T-helper 17 cell (primary cell): ENCODE measurements around the gene DOCK4. TPM values are rescaled to one million over a fixed set of nuclear protein-coding genes. Genes with fewer than 3 reads are reported as not detected.

ENCODE experiments used
- ATAC-seq: fragments of 150-1000 bp; cut with Tn5 transposase; 2 replicates; pipeline ENCODE4 v1.10.0; 2021; ENCODE audit warnings: mild to moderate bottlenecking, moderate library complexity
- DNase-seq, 3 donors: peaks; one replicate each; pipeline versions ENCODE4 v3.0.0 to v3.0.0-alpha.2; 2020 to 2021
- H3K9me3 ChIP-seq: one replicate; pipeline ENCODE4 v1.7.0; 2013; ENCODE audit warnings: low read length, mild to moderate bottlenecking; ENCODE audit not compliant: control insufficient read depth, poor library complexity, severe bottlenecking
- H3K27ac Mint-ChIP-seq: one replicate; pipeline ENCODE4 v1.8.0; 2022; ENCODE audit warnings: mild to moderate bottlenecking, moderate library complexity, mixed read lengths
- H3K27me3 Mint-ChIP-seq: one replicate; pipeline ENCODE4 v1.8.0; 2022; ENCODE audit warnings: mixed read lengths
- H3K36me3 Mint-ChIP-seq: one replicate; pipeline ENCODE4 v1.8.0; 2022; ENCODE audit warnings: low read depth, mixed read lengths
- H3K4me1 Mint-ChIP-seq: one replicate; pipeline ENCODE4 v1.8.0; 2022; ENCODE audit warnings: mild to moderate bottlenecking, mixed read lengths
- H3K4me3 Mint-ChIP-seq: one replicate; pipeline ENCODE4 v1.8.0; 2022; ENCODE audit warnings: mild to moderate bottlenecking, moderate library complexity, mixed read lengths
- total RNA-seq, 4 donors: library from RNA in 2 of 4; stranded (reverse) in 2 of 4; gene quantifications; one replicate each; pipeline ENCODE4 v1.2.3 and lab custom pipeline; 2022 to 2026

Gene DOCK4
- total RNA-seq, 2 donors from 2014 or later: 0.18 to 0.57 TPM

DNA sequence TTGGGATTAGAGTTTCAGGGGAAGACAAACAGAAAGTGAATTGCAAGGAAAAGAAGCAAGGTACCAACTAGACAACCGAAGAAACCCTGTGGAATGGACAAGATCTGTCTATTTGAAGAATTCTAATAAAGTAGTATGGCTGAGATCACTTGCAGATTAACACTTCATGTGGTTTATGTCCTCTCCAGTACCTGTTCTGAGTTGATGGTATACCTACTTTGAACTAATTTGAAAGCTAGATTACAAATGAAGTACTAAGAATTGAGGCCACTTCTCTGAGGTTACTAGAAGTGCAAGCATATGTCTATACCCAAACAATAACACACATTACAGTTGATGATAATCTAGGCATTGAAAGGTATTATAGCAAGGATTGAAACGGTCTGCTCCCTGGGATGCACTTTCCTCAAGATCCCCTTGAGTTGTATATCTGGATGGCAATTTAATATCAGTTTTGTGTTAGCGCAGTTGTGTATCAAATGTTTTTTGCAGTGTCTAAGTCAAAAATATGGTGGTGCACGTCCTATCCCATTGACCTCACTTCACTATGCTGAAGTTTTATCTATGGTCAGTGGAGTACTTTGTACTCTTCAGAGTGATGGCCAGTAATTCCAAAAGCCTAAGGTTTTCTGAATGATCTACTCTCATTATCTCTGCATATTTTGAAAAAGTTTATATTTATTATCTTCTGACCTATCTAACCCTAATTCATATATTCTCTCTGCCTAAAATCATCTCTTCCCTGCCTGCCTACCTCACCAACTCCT is 26.2 kb upstream of the DOCK4 start:
- Mint-ChIP-seq H3K27ac (no peak overlapping the region), H3K36me3 (peaks cover 2% of the 10 kb centered on the region), H3K4me1 (peaks cover 12% of the 10 kb centered on the region), H3K4me3 (no peak overlapping the region), H3K27me3 (no peaks in the 10 kb centered on the region)
- DNase-seq: no peak
- no peaks in the 10 kb centered on the region for H3K9me3 ChIP-seq
- no peak for ATAC-seq

DNA sequence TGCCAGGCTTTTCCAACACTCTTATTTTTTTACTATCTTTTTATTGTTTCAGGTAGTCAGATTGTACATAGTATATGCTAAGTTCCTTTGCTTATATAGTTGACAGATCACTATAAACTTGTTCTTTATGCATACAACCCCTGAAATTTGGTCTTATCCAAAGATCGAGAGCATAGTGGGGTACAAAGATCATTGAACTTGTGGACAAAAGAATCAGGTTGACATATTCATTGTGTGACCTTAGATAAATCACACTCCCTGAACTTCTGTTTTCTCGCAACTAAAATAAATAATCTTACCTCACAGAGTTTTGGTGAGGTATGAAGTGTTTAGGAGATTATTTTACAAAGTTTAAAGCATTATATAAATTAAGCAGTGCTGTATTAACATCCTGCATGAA is 22.4 kb upstream of the DOCK4 start:
- no peak for ATAC-seq
- no peak overlapping the region for H3K27ac Mint-ChIP-seq
- H3K36me3 Mint-ChIP-seq: no peaks in the 10 kb centered on the region
- no peak overlapping the region for H3K4me3 Mint-ChIP-seq
- no peaks in the 10 kb centered on the region for H3K9me3 ChIP-seq
- H3K27me3 Mint-ChIP-seq: no peaks in the 10 kb centered on the region
- DNase-seq: no peak
- peaks cover 17% of the 10 kb centered on the region for H3K4me1 Mint-ChIP-seq

- H3K27me3 Mint-ChIP-seq: no peaks in the 10 kb centered on the region
- peaks cover 4% of the 10 kb centered on the region for H3K36me3 Mint-ChIP-seq
- no peak overlapping the region for H3K4me3 Mint-ChIP-seq
- no peak for ATAC-seq
- H3K9me3 ChIP-seq: no peaks in the 10 kb centered on the region
- no peak overlapping the region for H3K27ac Mint-ChIP-seq
- H3K4me1 Mint-ChIP-seq: peaks cover 23% of the 10 kb centered on the region
- DNase-seq: no peak
These were observed 20.6 kb upstream of the DOCK4 start for GRCh38 chr7:112226701-112227276.

DNA sequence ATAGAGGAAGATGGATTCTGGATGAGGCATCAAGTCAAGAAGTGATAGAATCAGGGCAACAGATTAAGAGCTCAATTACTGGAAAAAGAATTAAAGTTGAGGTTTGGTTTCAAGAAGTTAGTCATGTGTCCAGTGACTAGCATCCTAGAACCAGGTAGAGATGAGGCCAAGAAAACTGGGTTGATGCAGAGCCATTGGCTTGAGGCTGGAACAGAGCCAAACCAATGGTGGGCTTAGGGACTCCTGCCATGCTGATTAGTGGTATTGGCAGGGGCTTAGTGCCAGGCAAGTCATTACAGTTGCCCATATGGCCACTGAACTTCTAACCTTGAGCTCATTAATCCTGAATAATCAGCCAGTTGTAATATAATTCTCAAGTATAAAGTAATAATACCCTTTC is 18.8 kb upstream of the DOCK4 start:
- DNase-seq (no peak), ATAC-seq (no peak)
- Mint-ChIP-seq H3K4me1 (peaks cover 26% of the 10 kb centered on the region), H3K27ac (no peak overlapping the region), H3K4me3 (no peak overlapping the region), H3K27me3 (no peaks in the 10 kb centered on the region), H3K36me3 (peaks cover 7% of the 10 kb centered on the region)
- no peaks in the 10 kb centered on the region for H3K9me3 ChIP-seq

- ATAC-seq (no peak), DNase-seq (no peak)
- peaks cover 28% of the 10 kb centered on the region for H3K4me1 Mint-ChIP-seq
- no peaks in the 10 kb centered on the region for H3K9me3 ChIP-seq
- no peak overlapping the region for H3K4me3 Mint-ChIP-seq
- H3K36me3 Mint-ChIP-seq: peaks cover 7% of the 10 kb centered on the region
- no peaks in the 10 kb centered on the region for H3K27me3 Mint-ChIP-seq
- H3K27ac Mint-ChIP-seq: no peak overlapping the region
These were observed 18.0 kb upstream of the DOCK4 start for GRCh38 chr7:112224186-112224585.

- H3K36me3 Mint-ChIP-seq: peaks cover 7% of the 10 kb centered on the region
- ATAC-seq (no peak), DNase-seq (no peak)
- H3K27ac Mint-ChIP-seq: no peak overlapping the region
- peaks cover 28% of the 10 kb centered on the region for H3K4me1 Mint-ChIP-seq
- H3K27me3 Mint-ChIP-seq: no peaks in the 10 kb centered on the region
- H3K9me3 ChIP-seq: no peaks in the 10 kb centered on the region
- no peak overlapping the region for H3K4me3 Mint-ChIP-seq
These were observed 17.1 kb upstream of the DOCK4 start for GRCh38 chr7:112223310-112223709.

DNA sequence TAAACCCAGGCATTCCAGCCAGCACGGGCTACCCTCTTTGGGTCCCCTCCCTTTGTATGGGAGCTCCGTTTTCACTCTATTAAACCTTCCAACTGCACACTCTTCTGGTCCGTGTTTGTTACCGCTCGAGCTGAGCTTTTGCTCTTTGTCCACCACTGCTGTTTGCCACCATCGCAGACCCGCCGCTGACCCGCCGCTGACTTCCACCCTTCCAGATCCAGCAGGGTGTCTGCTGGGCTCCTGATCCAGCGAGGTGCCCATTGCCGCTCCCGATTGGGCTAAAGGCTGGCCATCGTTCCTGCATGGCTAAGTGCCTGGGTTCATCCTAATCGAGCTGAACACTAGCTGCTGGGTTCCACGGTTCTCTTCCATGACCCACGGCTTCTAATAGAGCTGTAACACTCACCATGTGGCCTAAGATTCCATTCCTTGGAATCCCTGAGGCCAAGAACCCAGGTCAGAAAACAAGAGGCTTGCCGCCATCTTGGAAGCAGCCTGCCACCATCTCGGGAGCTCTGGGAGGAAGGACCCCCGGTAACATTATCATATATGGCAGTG is 14.8 kb upstream of the DOCK4 start:
- H3K27ac Mint-ChIP-seq: no peak overlapping the region
- DNase-seq (no peak), ATAC-seq (no peak)
- H3K4me1 Mint-ChIP-seq: peaks cover 26% of the 10 kb centered on the region
- H3K4me3 Mint-ChIP-seq: peak overlapping the region; percentile 69
- no peaks in the 10 kb centered on the region for H3K27me3 Mint-ChIP-seq
- no peaks in the 10 kb centered on the region for H3K9me3 ChIP-seq
- H3K36me3 Mint-ChIP-seq: peaks cover 7% of the 10 kb centered on the region

DNA sequence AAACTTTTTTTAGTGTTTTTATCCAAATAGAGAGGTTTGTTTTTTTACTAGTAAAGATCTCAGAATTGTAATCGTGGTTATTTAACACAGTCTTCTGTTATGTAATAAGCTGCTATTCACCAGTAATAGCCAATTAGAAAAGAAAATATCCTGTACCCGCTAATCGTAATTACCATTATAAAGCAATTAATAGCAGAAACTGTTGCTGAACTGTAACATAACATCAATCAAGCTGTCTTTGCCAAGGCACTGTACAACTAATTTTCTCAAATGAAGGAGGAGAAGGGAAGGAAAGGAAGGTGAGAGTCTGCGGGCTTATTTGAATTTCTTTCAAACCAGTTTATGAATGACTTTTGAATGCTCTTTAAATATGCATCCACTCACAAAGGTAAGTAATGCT is 9.6 kb upstream of the DOCK4 start:
- H3K9me3 ChIP-seq: no peaks in the 10 kb centered on the region
- DNase-seq (no peak), ATAC-seq (no peak)
- no peak overlapping the region for H3K4me3 Mint-ChIP-seq
- H3K27ac Mint-ChIP-seq: no peak overlapping the region
- H3K36me3 Mint-ChIP-seq: peaks cover under 1% of the 10 kb centered on the region
- H3K27me3 Mint-ChIP-seq: no peaks in the 10 kb centered on the region
- peaks cover 27% of the 10 kb centered on the region for H3K4me1 Mint-ChIP-seq

GRCh38 chr7:112214883-112215282 is 8.7 kb upstream of the DOCK4 start:
- peaks cover 26% of the 10 kb centered on the region for H3K4me1 Mint-ChIP-seq
- H3K27ac Mint-ChIP-seq: no peak overlapping the region

GRCh38 chr7:112214268-112214667 is 8.1 kb upstream of the DOCK4 start:
- H3K27me3 Mint-ChIP-seq: no peaks in the 10 kb centered on the region
- peaks cover 25% of the 10 kb centered on the region for H3K4me1 Mint-ChIP-seq
- no peaks in the 10 kb centered on the region for H3K9me3 ChIP-seq
- no peak overlapping the region for H3K4me3 Mint-ChIP-seq
- no peak for DNase-seq
- H3K27ac Mint-ChIP-seq: no peak overlapping the region
- H3K36me3 Mint-ChIP-seq: no peaks in the 10 kb centered on the region
- no peak for ATAC-seq

More at GRCh38 chr7:112214883-112215282, 8.7 kb upstream of the DOCK4 start:
- DNase-seq (no peak), ATAC-seq (no peak)
- Mint-ChIP-seq H3K27me3 (no peaks in the 10 kb centered on the region), H3K36me3 (no peaks in the 10 kb centered on the region), H3K4me3 (no peak overlapping the region)
- no peaks in the 10 kb centered on the region for H3K9me3 ChIP-seq

DNA sequence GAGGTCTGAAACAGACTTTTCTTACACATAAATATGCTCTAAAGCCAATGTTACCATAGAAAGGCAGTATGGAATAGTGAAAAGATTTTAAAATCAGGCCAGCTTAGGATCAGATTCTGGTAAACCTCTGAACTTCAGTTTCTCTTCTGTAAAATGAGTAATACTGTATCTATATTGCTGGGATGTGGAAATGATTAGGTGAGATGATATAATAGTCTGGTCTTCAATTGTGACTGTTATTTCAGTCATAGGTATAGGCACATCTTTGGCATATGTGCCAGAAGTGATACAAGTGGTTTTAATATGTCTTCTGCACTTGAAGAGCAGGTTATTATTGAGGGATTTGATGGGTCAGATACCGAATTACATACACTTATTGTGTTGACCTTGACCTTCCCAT is 7.5 kb upstream of the DOCK4 start:
- Mint-ChIP-seq H3K36me3 (no peaks in the 10 kb centered on the region), H3K27me3 (no peaks in the 10 kb centered on the region), H3K4me3 (no peak overlapping the region), H3K4me1 (peaks cover 24% of the 10 kb centered on the region), H3K27ac (no peak overlapping the region)
- H3K9me3 ChIP-seq: no peaks in the 10 kb centered on the region
- DNase-seq (no peak), ATAC-seq (no peak)

- H3K27ac Mint-ChIP-seq: no peak overlapping the region
- H3K27me3 Mint-ChIP-seq: no peaks in the 10 kb centered on the region
- no peak overlapping the region for H3K4me3 Mint-ChIP-seq
- peaks cover 24% of the 10 kb centered on the region for H3K4me1 Mint-ChIP-seq
- ATAC-seq (no peak), DNase-seq (no peak)
- no peaks in the 10 kb centered on the region for H3K9me3 ChIP-seq
- no peaks in the 10 kb centered on the region for H3K36me3 Mint-ChIP-seq
These were observed 6.4 kb upstream of the DOCK4 start for GRCh38 chr7:112212571-112212970.

DNA sequence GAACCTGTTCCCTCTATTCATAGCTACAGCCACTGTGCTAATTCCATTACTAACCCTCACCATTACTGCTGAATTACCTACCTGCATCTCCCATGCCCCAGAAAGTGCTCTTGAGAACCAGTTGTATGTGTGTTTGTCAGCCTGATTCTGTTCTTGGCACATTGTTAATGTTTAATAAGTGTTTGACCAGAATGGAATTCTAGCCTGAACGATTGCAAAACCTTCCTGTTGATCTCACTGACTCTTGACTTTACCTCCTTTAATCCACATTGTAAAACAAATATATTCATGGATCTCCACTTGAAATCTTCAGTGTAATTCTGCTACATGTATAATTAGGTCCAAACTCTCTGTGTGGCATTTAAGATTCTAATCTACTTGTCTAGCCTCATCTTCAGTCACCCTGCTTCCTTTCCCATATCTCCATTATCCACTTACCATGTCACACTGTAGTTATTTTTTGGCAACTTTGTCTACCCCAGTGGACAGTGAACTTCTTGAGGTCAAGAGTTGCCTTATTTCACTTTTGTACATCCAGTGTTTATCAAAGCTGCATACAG is 5.2 kb upstream of the DOCK4 start:
- no peaks in the 10 kb centered on the region for H3K9me3 ChIP-seq
- DNase-seq: no peak
- H3K4me1 Mint-ChIP-seq: peaks cover 28% of the 10 kb centered on the region
- peaks cover 5% of the 10 kb centered on the region for H3K36me3 Mint-ChIP-seq
- no peak for ATAC-seq
- no peaks in the 10 kb centered on the region for H3K27me3 Mint-ChIP-seq
- H3K27ac Mint-ChIP-seq: no peak overlapping the region
- H3K4me3 Mint-ChIP-seq: no peak overlapping the region
